Neural cell (in vitro differentiated cells): ENCODE data around the gene PLEKHH2.

ENCODE experiments used
- CTCF ChIP-seq: fragments of 450-650 bp; IDR thresholded peaks from 2 replicates; pipeline ENCODE4 v1.5.1; 2014; ENCODE audit warnings: antibody characterized with exemption, mild to moderate bottlenecking, moderate library complexity; ENCODE audit not compliant: poor library complexity, severe bottlenecking
- EP300 ChIP-seq: fragments of 450-650 bp; conservative IDR thresholded peaks from 2 replicates; pipeline ENCODE4 v1.6.1; 2014; ENCODE audit warnings: antibody characterized with exemption, mild to moderate bottlenecking, moderate library complexity; ENCODE audit not compliant: poor library complexity, severe bottlenecking
- EZH2 ChIP-seq: fragments of 200-600, 300-800 bp; shearing (Covaris generic), sonication (generic); IDR thresholded peaks from 2 replicates; pipeline ENCODE4 v1.6.1; 2014; ENCODE audit warnings: antibody characterized with exemption, low read length, borderline replicate concordance, mild to moderate bottlenecking; ENCODE audit not compliant: insufficient read depth, poor library complexity, severe bottlenecking
- MXI1 ChIP-seq: fragments of 450-650 bp; conservative IDR thresholded peaks from 2 replicates; pipeline ENCODE4 v1.6.1; 2014; ENCODE audit warnings: antibody characterized with exemption, mild to moderate bottlenecking; ENCODE audit not compliant: poor library complexity, severe bottlenecking
- POLR2AphosphoS5 ChIP-seq: IDR thresholded peaks from 2 replicates; pipeline ENCODE4 v1.6.1; 2012
- RAD21 ChIP-seq: fragments of 450-650 bp; conservative IDR thresholded peaks from 2 replicates; pipeline ENCODE4 v1.6.1; 2014; ENCODE audit warnings: antibody characterized with exemption, mild to moderate bottlenecking, moderate library complexity
- SMC3 ChIP-seq: fragments of 450-650 bp; conservative IDR thresholded peaks from 2 replicates; pipeline ENCODE4 v1.6.1; 2014; ENCODE audit warnings: antibody characterized with exemption, mild to moderate bottlenecking, moderate library complexity; ENCODE audit not compliant: poor library complexity
- TAF1 ChIP-seq: IDR thresholded peaks from 2 replicates; pipeline ENCODE4 v1.6.1; 2012; ENCODE audit warnings: low read depth
- TF ChIP-seq, protein P1 (sequence below): IDR thresholded peaks from 2 replicates; pipeline ENCODE4 v1.6.1; 2012; ENCODE audit warnings: borderline replicate concordance

DNA sequence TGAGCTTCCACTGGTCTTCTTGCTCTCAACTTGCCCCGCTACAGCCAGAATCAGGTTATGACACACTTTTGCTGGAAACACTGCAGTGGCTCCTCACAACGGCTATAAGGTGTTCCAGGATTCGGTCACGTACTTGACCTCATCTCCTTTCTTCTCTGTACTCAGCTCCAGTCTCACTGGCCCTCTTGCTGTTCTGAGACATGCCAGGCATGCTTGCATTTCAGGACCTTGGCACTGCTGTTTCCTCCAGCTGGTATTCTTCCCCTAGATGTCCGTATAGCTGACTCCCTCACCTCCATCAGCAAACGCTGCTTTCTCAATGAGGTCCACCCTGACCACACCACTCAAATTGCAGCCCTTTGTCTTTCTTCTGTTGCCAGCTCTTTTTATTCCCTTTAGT is 71.1 kb downstream of the PLEKHH2 start:
- no peak for TF ChIP-seq EZH2
- TF ChIP-seq CTCF: no peak
- TF ChIP-seq, protein P1, sequence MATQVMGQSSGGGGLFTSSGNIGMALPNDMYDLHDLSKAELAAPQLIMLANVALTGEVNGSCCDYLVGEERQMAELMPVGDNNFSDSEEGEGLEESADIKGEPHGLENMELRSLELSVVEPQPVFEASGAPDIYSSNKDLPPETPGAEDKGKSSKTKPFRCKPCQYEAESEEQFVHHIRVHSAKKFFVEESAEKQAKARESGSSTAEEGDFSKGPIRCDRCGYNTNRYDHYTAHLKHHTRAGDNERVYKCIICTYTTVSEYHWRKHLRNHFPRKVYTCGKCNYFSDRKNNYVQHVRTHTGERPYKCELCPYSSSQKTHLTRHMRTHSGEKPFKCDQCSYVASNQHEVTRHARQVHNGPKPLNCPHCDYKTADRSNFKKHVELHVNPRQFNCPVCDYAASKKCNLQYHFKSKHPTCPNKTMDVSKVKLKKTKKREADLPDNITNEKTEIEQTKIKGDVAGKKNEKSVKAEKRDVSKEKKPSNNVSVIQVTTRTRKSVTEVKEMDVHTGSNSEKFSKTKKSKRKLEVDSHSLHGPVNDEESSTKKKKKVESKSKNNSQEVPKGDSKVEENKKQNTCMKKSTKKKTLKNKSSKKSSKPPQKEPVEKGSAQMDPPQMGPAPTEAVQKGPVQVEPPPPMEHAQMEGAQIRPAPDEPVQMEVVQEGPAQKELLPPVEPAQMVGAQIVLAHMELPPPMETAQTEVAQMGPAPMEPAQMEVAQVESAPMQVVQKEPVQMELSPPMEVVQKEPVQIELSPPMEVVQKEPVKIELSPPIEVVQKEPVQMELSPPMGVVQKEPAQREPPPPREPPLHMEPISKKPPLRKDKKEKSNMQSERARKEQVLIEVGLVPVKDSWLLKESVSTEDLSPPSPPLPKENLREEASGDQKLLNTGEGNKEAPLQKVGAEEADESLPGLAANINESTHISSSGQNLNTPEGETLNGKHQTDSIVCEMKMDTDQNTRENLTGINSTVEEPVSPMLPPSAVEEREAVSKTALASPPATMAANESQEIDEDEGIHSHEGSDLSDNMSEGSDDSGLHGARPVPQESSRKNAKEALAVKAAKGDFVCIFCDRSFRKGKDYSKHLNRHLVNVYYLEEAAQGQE: no peak
- TF ChIP-seq TAF1: no peak
- no peak for TF ChIP-seq POLR2AphosphoS5
- TF ChIP-seq RAD21: no peak
- TF ChIP-seq SMC3: no peak
- no peak for TF ChIP-seq MXI1
- TF ChIP-seq EP300: no peak
